Neural progenitor cell (in vitro differentiated cells): ENCODE data around the gene CACNG3. TPM values are rescaled to one million over a fixed set of nuclear protein-coding genes. Genes with fewer than 3 reads are reported as not detected.

Experiments used
- DNase-seq: peaks from one replicate; pipeline ENCODE4 v3.0.0-alpha.2; 2016; ENCODE audit warnings: low spot score
- H2AFZ ChIP-seq: fragments of 200-600 bp; sonication (generic); replicated peaks from 2 replicates; pipeline ENCODE4 v1.6.1; 2016; ENCODE audit warnings: antibody characterized with exemption
- H3F3A ChIP-seq: fragments of 200-600 bp; sonication (generic); 2 replicates; pipeline ENCODE4 v1.6.1; 2016; ENCODE audit warnings: antibody characterized with exemption, low read depth
- H3K27ac ChIP-seq: fragments of 200-600 bp; sonication (generic); 2 replicates; pipeline ENCODE4 v1.5.1; 2016; ENCODE audit warnings: mild to moderate bottlenecking
- H3K27me3 ChIP-seq: fragments of 200-600 bp; sonication (generic); 2 replicates; pipeline ENCODE4 v1.6.1; 2016; ENCODE audit warnings: mild to moderate bottlenecking, moderate library complexity
- H3K36me3 ChIP-seq: fragments of 200-600 bp; sonication (generic); 2 replicates; pipeline ENCODE4 v1.5.1; 2016
- H3K4me1 ChIP-seq: fragments of 200-600 bp; sonication (generic); 2 replicates; pipeline ENCODE4 v1.6.1; 2016; ENCODE audit warnings: mixed run types
- H3K4me2 ChIP-seq: fragments of 200-600 bp; sonication (generic); 2 replicates; pipeline ENCODE4 v1.6.1; 2016
- H3K4me3 ChIP-seq: fragments of 200-600 bp; sonication (generic); 2 replicates; pipeline ENCODE4 v1.5.1; 2016
- H3K79me2 ChIP-seq: fragments of 200-600 bp; sonication (generic); 2 replicates; pipeline ENCODE4 v1.6.1; 2016; ENCODE audit warnings: low read depth
- H3K9ac ChIP-seq: fragments of 200-600 bp; sonication (generic); 2 replicates; pipeline ENCODE4 v1.6.1; 2016
- H3K9me3 ChIP-seq: fragments of 200-600 bp; sonication (generic); 2 replicates; pipeline ENCODE4 v1.5.1; 2016; ENCODE audit warnings: low read depth
- H4K20me1 ChIP-seq: fragments of 200-600 bp; sonication (generic); 2 replicates; pipeline ENCODE4 v1.6.1; 2016; ENCODE audit warnings: low read depth
- H3K27ac Mint-ChIP-seq: 3 replicates; pipeline ENCODE4 v1.8.0; 2021; ENCODE audit warnings: mixed read lengths
- H3K27me3 Mint-ChIP-seq: 2 replicates; pipeline ENCODE4 v1.8.0; 2022; ENCODE audit warnings: low read depth, mild to moderate bottlenecking, inconsistent platforms, moderate library complexity, mixed read lengths; ENCODE audit not compliant: insufficient read depth
- H3K36me3 Mint-ChIP-seq: 3 replicates; pipeline ENCODE4 v1.8.0; 2021; ENCODE audit warnings: mixed read lengths
- H3K4me1 Mint-ChIP-seq: 3 replicates; pipeline ENCODE4 v1.8.0; 2021; ENCODE audit warnings: mixed read lengths
- H3K4me3 Mint-ChIP-seq: 3 replicates; pipeline ENCODE4 v1.8.0; 2021; ENCODE audit warnings: mild to moderate bottlenecking, moderate library complexity, mixed read lengths
- H3K9me3 Mint-ChIP-seq: 3 replicates; pipeline ENCODE4 v1.8.0; 2020; ENCODE audit warnings: mixed read lengths
- EZH2 ChIP-seq: fragments of 200-600 bp; sonication (generic); IDR thresholded peaks from 2 replicates; pipeline ENCODE4 v1.6.1; 2017; ENCODE audit warnings: antibody characterized with exemption, mild to moderate bottlenecking, moderate library complexity
- EZH2phosphoT487 ChIP-seq: fragments of 200-600 bp; sonication (generic); IDR thresholded peaks from 2 replicates; pipeline ENCODE4 v1.6.1; 2017; ENCODE audit warnings: antibody characterized with exemption
- total RNA-seq: library from RNA; depleted of rRNA; stranded (reverse); fragments of >200 nt; gene quantifications from 2 replicates; pipeline ENCODE4 v1.2.3, GENCODE V29; 2015; ENCODE audit warnings: low replicate concordance
- TF ChIP-seq, protein P1 (sequence below): fragments of 200-600 bp; sonication (generic); IDR thresholded peaks from 2 replicates; pipeline ENCODE4 v1.5.1; 2017; ENCODE audit warnings: antibody characterized with exemption, mild to moderate bottlenecking

The CACNG3 gene
- total RNA-seq, 1 donor from 2014 or later = not detected

DNA sequence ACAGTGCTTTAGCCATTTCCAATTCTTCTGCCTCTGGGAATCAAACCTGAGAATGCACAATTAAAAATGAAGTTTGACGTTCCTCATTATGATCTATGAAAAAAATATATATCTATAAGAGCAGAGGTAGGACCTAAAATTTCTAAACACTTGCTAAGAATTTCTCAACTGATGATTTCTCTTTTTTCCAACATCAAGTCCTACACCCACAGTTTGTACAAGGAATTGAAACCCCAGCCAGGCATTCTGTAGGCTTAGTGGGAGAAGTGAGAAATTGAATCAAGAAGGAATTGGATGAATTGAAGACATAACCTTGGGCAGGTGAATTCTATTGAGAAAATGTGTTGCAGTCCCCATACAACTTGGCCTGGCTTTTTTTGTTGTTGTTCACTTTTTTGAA is 2.7 kb downstream of the CACNG3 start:
- DNase-seq = no peak
- Histone ChIP-seq H3K4me1 (peaks cover 11% of the 10 kb centered on the region), H2AFZ (no peak overlapping the region), H3K27ac (no peak overlapping the region), H3F3A (no peaks in the 10 kb centered on the region), H4K20me1 (peaks cover 31% of the 10 kb centered on the region), H3K4me2 (no peak overlapping the region), H3K79me2 (no peaks in the 10 kb centered on the region), H3K9me3 (no peaks in the 10 kb centered on the region), H3K27me3 (peaks cover 63% of the 10 kb centered on the region), H3K36me3 (no peaks in the 10 kb centered on the region), H3K9ac (no peak overlapping the region), H3K4me3 (no peak overlapping the region)
- H3K27ac Mint-ChIP-seq = no peak overlapping the region
- peaks cover 30% of the 10 kb centered on the region for H3K27me3 Mint-ChIP-seq
- H3K36me3 Mint-ChIP-seq = no peaks in the 10 kb centered on the region
- no peaks in the 10 kb centered on the region for H3K9me3 Mint-ChIP-seq
- peaks cover 6% of the 10 kb centered on the region for H3K4me1 Mint-ChIP-seq
- TF ChIP-seq, protein P1, sequence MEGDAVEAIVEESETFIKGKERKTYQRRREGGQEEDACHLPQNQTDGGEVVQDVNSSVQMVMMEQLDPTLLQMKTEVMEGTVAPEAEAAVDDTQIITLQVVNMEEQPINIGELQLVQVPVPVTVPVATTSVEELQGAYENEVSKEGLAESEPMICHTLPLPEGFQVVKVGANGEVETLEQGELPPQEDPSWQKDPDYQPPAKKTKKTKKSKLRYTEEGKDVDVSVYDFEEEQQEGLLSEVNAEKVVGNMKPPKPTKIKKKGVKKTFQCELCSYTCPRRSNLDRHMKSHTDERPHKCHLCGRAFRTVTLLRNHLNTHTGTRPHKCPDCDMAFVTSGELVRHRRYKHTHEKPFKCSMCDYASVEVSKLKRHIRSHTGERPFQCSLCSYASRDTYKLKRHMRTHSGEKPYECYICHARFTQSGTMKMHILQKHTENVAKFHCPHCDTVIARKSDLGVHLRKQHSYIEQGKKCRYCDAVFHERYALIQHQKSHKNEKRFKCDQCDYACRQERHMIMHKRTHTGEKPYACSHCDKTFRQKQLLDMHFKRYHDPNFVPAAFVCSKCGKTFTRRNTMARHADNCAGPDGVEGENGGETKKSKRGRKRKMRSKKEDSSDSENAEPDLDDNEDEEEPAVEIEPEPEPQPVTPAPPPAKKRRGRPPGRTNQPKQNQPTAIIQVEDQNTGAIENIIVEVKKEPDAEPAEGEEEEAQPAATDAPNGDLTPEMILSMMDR = no peak
- TF ChIP-seq EZH2phosphoT487 (no peak), EZH2 (no peak)
- H3K4me3 Mint-ChIP-seq = no peak overlapping the region

GRCh38 chr16:24262816-24263215 is 6.7 kb downstream of the CACNG3 start:
- Histone ChIP-seq H3K36me3 (no peaks in the 10 kb centered on the region), H4K20me1 (peaks cover 4% of the 10 kb centered on the region), H3K4me3 (no peak overlapping the region), H3K27me3 (peaks cover 23% of the 10 kb centered on the region), H3K4me1 (no peaks in the 10 kb centered on the region), H3F3A (no peaks in the 10 kb centered on the region), H3K9me3 (no peaks in the 10 kb centered on the region), H2AFZ (no peak overlapping the region), H3K27ac (no peak overlapping the region), H3K4me2 (no peak overlapping the region), H3K9ac (no peak overlapping the region), H3K79me2 (no peaks in the 10 kb centered on the region)
- Mint-ChIP-seq H3K4me1 (no peaks in the 10 kb centered on the region), H3K27me3 (no peaks in the 10 kb centered on the region), H3K9me3 (no peaks in the 10 kb centered on the region), H3K4me3 (no peak overlapping the region), H3K36me3 (no peaks in the 10 kb centered on the region), H3K27ac (no peak overlapping the region)
- DNase-seq = no peak
- TF ChIP-seq EZH2phosphoT487 (no peak), EZH2 (no peak)
- TF ChIP-seq, protein P1 = no peak

DNA sequence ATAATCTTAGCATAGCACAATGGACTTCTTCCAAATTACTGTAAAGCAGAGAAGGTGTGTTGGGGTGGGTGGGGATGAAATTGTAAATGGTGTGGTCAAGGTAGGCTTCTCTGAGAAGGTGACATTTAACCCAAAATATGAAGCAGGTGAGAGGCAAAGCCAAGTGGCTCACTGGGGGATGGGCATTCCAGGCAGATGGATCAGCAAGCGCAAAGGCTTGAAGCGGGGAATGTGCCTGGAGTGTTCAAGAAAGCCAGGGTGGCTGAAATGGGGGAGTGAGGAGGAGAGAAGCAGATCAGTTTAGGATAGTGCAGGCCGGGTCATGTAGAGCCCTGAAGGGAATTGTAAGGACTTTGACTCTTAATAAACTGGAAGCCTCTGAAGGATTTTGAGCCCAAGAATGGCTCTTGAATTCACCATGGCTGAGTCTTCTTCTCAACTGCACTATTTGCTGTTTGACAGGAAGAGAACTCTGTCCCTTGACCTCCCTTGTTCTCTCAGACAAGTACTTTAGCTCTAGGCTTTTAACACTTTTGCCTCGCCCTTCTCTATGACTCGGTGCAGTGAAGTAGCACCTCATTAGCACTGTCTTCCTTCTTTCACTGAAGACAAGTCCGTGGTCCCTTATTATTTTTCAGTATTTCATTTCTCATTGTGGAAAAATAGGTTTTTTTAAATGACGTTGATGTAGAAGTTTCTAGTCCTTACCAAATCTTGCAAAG is 14.7 kb downstream of the CACNG3 start:
- Mint-ChIP-seq H3K4me3 (no peak overlapping the region), H3K4me1 (no peaks in the 10 kb centered on the region), H3K36me3 (no peaks in the 10 kb centered on the region), H3K27me3 (peaks cover 7% of the 10 kb centered on the region), H3K27ac (no peak overlapping the region), H3K9me3 (no peaks in the 10 kb centered on the region)
- Histone ChIP-seq H3K4me2 (no peak overlapping the region), H3K27ac (no peak overlapping the region), H3K79me2 (no peaks in the 10 kb centered on the region), H3K4me3 (no peak overlapping the region), H3K9ac (no peak overlapping the region), H3K9me3 (no peaks in the 10 kb centered on the region), H4K20me1 (no peaks in the 10 kb centered on the region), H3F3A (no peaks in the 10 kb centered on the region), H3K36me3 (no peaks in the 10 kb centered on the region), H3K27me3 (no peaks in the 10 kb centered on the region), H2AFZ (no peak overlapping the region), H3K4me1 (peaks cover 9% of the 10 kb centered on the region)
- no peak for DNase-seq
- TF ChIP-seq EZH2phosphoT487 (no peak), EZH2 (no peak)
- TF ChIP-seq, protein P1 = no peak
